GM12878 (cell line): ENCODE data around the gene TIPIN. TPM values are rescaled to one million over a fixed set of nuclear protein-coding genes. Genes with fewer than 3 reads are reported as not detected.

Source experiments
- BMI1 ChIP-seq: fragments of 450-650 bp; IDR thresholded peaks from 2 replicates; pipeline ENCODE4 v1.6.1; 2016; ENCODE audit warnings: mild to moderate bottlenecking, moderate library complexity, borderline replicate concordance
- FOXK2 ChIP-seq: fragments of 450-650 bp; IDR thresholded peaks from 2 replicates; pipeline ENCODE4 v1.6.1; 2017; ENCODE audit warnings: mild to moderate bottlenecking, moderate library complexity
- HCFC1 ChIP-seq: fragments of 150-350 bp; IDR thresholded peaks from 2 replicates; pipeline ENCODE4 v1.6.1; 2014; ENCODE audit warnings: low read length
- KDM1A ChIP-seq: fragments of 200-600 bp; sonication (generic); IDR thresholded peaks from 2 replicates; pipeline ENCODE4 v1.6.1; 2016; ENCODE audit warnings: borderline replicate concordance
- LARP7 ChIP-seq: fragments of 450-650 bp; IDR thresholded peaks from 2 replicates; pipeline ENCODE4 v1.6.1; 2017; ENCODE audit warnings: mild to moderate bottlenecking
- NBN ChIP-seq: fragments of 450-650 bp; IDR thresholded peaks from 2 replicates; pipeline ENCODE4 v1.6.1; 2016
- RAD21 ChIP-seq: IDR thresholded peaks from 2 replicates; pipeline ENCODE4 v1.6.1; 2011; ENCODE audit warnings: mild to moderate bottlenecking, low read depth, low read length, moderate library complexity; ENCODE audit not compliant: insufficient read depth
- SIN3A ChIP-seq: IDR thresholded peaks from 2 replicates; pipeline ENCODE4 v1.6.1; 2012; ENCODE audit warnings: low read depth, low read length, improper control_type of control experiment
- SMAD1 ChIP-seq: fragments of 450-650 bp; IDR thresholded peaks from 2 replicates; pipeline ENCODE4 v1.6.1; 2018; ENCODE audit warnings: mild to moderate bottlenecking, low read depth; ENCODE audit not compliant: partially characterized antibody
- SMAD5 ChIP-seq: IDR thresholded peaks from 2 replicates; pipeline ENCODE4 v1.6.1; 2016; ENCODE audit warnings: antibody characterized with exemption, low read depth
- SPI1 ChIP-seq: IDR thresholded peaks from 2 replicates; pipeline ENCODE4 v1.6.1; 2011; ENCODE audit warnings: low read depth, mild to moderate bottlenecking, low read length, moderate library complexity, borderline replicate concordance; ENCODE audit not compliant: insufficient read depth
- SUPT20H ChIP-seq: IDR thresholded peaks from 2 replicates; pipeline ENCODE4 v1.6.1; 2011; ENCODE audit warnings: low read depth, mild to moderate bottlenecking, low read length, moderate library complexity, borderline replicate concordance; ENCODE audit not compliant: control insufficient read depth
- SUZ12 ChIP-seq: fragments of 200-600 bp; sonication (generic); IDR thresholded peaks from one replicate; pipeline ENCODE4 v1.6.1; 2018; ENCODE audit warnings: antibody characterized with exemption, mild to moderate bottlenecking; ENCODE audit not compliant: unreplicated experiment
- ZNF384 ChIP-seq: IDR thresholded peaks from 2 replicates; pipeline ENCODE4 v1.6.1; 2012; ENCODE audit warnings: low read depth, mild to moderate bottlenecking, low read length, improper control_type of control experiment, borderline replicate concordance
- polyA plus RNA-seq, 11 experiments: library from polyadenylated mRNA; depleted of rRNA in 4 of 11; unstranded in 6 of 11; stranded (reverse) in 5 of 11; fragments of >200 nt; fragmentation: Nextera tagmentation in 4 of 11; fragmentation: Illumina TruSeq in 1 of 11; extraction: Ambion mirVana in 4 of 11; extraction: Trizol in 1 of 11; gene quantifications; 1 replicate in 1 of 11; 2 replicates in 10 of 11; pipeline versions ENCODE4 v1.2.1 to v1.2.3, GENCODE V29; 2011 to 2016; ENCODE audit warnings: inconsistent platforms in 2 of 11, missing spikeins in 2 of 11, low read depth in 1 of 11
- total RNA-seq, 4 experiments: library from RNA; depleted of rRNA in 3 of 4; stranded (reverse); fragments of >200 nt in 3 of 4; fragmentation: Illumina TruSeq in 1 of 4; extraction: Trizol in 1 of 4; gene quantifications; 2 replicates each; pipeline versions ENCODE4 v1.2.1 to v1.2.3, GENCODE V29; 2013 to 2021
- TF ChIP-seq, protein P1 (sequence below): fragments of 150-350 bp; IDR thresholded peaks from 2 replicates; pipeline ENCODE4 v1.6.1; 2014; ENCODE audit warnings: mild to moderate bottlenecking, low read depth, low read length
- TF ChIP-seq, protein P2 (sequence below): fragments of 450-650 bp; IDR thresholded peaks from 2 replicates; pipeline ENCODE4 v1.6.1; 2017; ENCODE audit warnings: mild to moderate bottlenecking
- TF ChIP-seq, protein P3 (sequence below): IDR thresholded peaks from 2 replicates; pipeline ENCODE4 v1.6.1; 2012; ENCODE audit warnings: low read length, inconsistent platforms
- TF ChIP-seq, protein P4 (sequence below): fragments of 450-650 bp; conservative IDR thresholded peaks from 2 replicates; pipeline ENCODE4 v1.6.1; 2017; ENCODE audit warnings: mild to moderate bottlenecking, moderate library complexity
- TF ChIP-seq, protein P5 (sequence below): fragments of 450-650 bp; IDR thresholded peaks from 2 replicates; pipeline ENCODE4 v1.6.1; 2017; ENCODE audit warnings: antibody characterized with exemption, mild to moderate bottlenecking, moderate library complexity

The TIPIN gene
- total and polyA plus RNA-seq, 10 of the 15 experiments (the other 5 are each of a cell fraction or from before 2014, with no cell fraction given) = 21.1 to 69.2 (median 47.0) TPM

DNA sequence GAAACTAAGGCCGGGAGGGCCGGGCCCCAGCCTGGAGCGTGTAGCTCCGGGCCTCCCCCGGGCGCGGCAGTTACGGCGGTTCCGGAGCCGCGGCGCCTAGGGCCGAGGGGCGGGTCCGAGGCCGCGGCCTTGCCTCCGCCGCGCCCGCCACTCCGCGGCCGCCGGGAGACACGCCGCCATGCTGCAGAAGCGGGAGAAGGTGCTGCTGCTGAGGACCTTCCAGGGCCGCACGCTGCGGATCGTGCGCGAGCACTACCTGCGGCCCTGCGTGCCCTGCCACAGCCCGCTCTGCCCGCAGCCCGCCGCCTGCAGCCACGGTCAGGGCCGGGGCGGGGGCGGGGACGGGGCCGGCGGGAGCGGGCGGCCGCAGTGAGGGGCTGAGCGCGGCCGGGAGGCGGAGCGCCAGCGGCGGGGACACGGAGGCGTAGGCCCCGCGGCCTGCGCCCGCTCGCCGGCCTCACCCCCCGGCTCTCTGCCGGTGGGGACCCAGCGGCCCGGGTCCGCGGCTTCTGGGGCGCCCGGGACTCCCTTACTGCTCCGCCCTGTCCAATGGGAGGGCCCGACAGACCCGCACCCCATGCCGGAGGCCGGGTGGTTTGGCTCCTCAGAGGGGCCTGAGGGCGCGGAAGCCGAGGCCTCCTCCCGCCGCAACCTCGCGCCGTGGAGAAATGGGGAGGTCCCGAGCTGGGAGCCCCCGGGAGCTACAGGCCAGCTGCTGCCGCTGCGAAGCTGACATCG lies 62.9 kb downstream of the TIPIN start, which contains the start of gene DIS3L (continued):
- TF ChIP-seq SUPT20H = no peak
- TF ChIP-seq FOXK2 = no peak
- no peak for TF ChIP-seq KDM1A
- no peak for TF ChIP-seq SIN3A
- TF ChIP-seq LARP7 = peak; percentile 75
- no peak for TF ChIP-seq ZNF384
- TF ChIP-seq SUZ12 = no peak
- TF ChIP-seq, protein P1, sequence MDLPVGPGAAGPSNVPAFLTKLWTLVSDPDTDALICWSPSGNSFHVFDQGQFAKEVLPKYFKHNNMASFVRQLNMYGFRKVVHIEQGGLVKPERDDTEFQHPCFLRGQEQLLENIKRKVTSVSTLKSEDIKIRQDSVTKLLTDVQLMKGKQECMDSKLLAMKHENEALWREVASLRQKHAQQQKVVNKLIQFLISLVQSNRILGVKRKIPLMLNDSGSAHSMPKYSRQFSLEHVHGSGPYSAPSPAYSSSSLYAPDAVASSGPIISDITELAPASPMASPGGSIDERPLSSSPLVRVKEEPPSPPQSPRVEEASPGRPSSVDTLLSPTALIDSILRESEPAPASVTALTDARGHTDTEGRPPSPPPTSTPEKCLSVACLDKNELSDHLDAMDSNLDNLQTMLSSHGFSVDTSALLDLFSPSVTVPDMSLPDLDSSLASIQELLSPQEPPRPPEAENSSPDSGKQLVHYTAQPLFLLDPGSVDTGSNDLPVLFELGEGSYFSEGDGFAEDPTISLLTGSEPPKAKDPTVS = no peak
- no peak for TF ChIP-seq SMAD1
- no peak for TF ChIP-seq RAD21
- TF ChIP-seq SMAD5 = peak; percentile 11; the same call in 1 of the 2 replicates
- TF ChIP-seq NBN = 0 out of 2 replicates have a peak, but pooled peaks have one; percentile 11
- no peak for TF ChIP-seq SPI1
- TF ChIP-seq, protein P2, sequence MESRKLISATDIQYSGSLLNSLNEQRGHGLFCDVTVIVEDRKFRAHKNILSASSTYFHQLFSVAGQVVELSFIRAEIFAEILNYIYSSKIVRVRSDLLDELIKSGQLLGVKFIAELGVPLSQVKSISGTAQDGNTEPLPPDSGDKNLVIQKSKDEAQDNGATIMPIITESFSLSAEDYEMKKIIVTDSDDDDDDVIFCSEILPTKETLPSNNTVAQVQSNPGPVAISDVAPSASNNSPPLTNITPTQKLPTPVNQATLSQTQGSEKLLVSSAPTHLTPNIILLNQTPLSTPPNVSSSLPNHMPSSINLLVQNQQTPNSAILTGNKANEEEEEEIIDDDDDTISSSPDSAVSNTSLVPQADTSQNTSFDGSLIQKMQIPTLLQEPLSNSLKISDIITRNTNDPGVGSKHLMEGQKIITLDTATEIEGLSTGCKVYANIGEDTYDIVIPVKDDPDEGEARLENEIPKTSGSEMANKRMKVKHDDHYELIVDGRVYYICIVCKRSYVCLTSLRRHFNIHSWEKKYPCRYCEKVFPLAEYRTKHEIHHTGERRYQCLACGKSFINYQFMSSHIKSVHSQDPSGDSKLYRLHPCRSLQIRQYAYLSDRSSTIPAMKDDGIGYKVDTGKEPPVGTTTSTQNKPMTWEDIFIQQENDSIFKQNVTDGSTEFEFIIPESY = no peak
- TF ChIP-seq, protein P3, sequence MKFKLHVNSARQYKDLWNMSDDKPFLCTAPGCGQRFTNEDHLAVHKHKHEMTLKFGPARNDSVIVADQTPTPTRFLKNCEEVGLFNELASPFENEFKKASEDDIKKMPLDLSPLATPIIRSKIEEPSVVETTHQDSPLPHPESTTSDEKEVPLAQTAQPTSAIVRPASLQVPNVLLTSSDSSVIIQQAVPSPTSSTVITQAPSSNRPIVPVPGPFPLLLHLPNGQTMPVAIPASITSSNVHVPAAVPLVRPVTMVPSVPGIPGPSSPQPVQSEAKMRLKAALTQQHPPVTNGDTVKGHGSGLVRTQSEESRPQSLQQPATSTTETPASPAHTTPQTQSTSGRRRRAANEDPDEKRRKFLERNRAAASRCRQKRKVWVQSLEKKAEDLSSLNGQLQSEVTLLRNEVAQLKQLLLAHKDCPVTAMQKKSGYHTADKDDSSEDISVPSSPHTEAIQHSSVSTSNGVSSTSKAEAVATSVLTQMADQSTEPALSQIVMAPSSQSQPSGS = no peak
- TF ChIP-seq, protein P4, sequence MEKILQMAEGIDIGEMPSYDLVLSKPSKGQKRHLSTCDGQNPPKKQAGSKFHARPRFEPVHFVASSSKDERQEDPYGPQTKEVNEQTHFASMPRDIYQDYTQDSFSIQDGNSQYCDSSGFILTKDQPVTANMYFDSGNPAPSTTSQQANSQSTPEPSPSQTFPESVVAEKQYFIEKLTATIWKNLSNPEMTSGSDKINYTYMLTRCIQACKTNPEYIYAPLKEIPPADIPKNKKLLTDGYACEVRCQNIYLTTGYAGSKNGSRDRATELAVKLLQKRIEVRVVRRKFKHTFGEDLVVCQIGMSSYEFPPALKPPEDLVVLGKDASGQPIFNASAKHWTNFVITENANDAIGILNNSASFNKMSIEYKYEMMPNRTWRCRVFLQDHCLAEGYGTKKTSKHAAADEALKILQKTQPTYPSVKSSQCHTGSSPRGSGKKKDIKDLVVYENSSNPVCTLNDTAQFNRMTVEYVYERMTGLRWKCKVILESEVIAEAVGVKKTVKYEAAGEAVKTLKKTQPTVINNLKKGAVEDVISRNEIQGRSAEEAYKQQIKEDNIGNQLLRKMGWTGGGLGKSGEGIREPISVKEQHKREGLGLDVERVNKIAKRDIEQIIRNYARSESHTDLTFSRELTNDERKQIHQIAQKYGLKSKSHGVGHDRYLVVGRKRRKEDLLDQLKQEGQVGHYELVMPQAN = no peak
- no peak for TF ChIP-seq HCFC1
- TF ChIP-seq, protein P5, sequence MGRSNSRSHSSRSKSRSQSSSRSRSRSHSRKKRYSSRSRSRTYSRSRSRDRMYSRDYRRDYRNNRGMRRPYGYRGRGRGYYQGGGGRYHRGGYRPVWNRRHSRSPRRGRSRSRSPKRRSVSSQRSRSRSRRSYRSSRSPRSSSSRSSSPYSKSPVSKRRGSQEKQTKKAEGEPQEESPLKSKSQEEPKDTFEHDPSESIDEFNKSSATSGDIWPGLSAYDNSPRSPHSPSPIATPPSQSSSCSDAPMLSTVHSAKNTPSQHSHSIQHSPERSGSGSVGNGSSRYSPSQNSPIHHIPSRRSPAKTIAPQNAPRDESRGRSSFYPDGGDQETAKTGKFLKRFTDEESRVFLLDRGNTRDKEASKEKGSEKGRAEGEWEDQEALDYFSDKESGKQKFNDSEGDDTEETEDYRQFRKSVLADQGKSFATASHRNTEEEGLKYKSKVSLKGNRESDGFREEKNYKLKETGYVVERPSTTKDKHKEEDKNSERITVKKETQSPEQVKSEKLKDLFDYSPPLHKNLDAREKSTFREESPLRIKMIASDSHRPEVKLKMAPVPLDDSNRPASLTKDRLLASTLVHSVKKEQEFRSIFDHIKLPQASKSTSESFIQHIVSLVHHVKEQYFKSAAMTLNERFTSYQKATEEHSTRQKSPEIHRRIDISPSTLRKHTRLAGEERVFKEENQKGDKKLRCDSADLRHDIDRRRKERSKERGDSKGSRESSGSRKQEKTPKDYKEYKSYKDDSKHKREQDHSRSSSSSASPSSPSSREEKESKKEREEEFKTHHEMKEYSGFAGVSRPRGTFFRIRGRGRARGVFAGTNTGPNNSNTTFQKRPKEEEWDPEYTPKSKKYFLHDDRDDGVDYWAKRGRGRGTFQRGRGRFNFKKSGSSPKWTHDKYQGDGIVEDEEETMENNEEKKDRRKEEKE = no peak
- no peak for TF ChIP-seq BMI1
